ENCODE measurements around the gene OR2Y1. TPM values are rescaled to one million over a fixed set of nuclear protein-coding genes. Genes with fewer than 3 reads are reported as not detected.

OR2Y1 gene
- polyA plus RNA-seq, 1 donor from 2014 or later = not detected

GRCh38 chr5:180776376-180776775 is 36.5 kb upstream of the OR2Y1 start:
- TF ChIP-seq REST (IDR thresholded peaks at IDR 0.05; ENCODE audit: borderline replicate concordance) = no peak
- no peak for TF ChIP-seq EP300 (conservative IDR thresholded peaks at IDR 0.05; ENCODE audit: poor library complexity, severe bottlenecking)
- no peak for TF ChIP-seq RAD21 (conservative IDR thresholded peaks at IDR 0.05)
- TF ChIP-seq POLR2AphosphoS5 (IDR thresholded peaks at IDR 0.05) = no peak
- TF ChIP-seq SMC3 (conservative IDR thresholded peaks at IDR 0.05; ENCODE audit: poor library complexity) = no peak
- TF ChIP-seq MXI1 (conservative IDR thresholded peaks at IDR 0.05; ENCODE audit: poor library complexity, severe bottlenecking) = no peak
- TF ChIP-seq CTCF (IDR thresholded peaks at IDR 0.05; ENCODE audit: poor library complexity, severe bottlenecking) = no peak
- TF ChIP-seq TAF1 (IDR thresholded peaks at IDR 0.05; ENCODE audit: low read depth) = no peak
- no peak for TF ChIP-seq EZH2 (IDR thresholded peaks at IDR 0.05; ENCODE audit: borderline replicate concordance, insufficient read depth, low read length, poor library complexity, severe bottlenecking)
- H4K20me1 ChIP-seq (ENCODE audit: insufficient read depth) = no peaks in the 10 kb centered on the region
- H3K36me3 ChIP-seq (ENCODE audit: insufficient read depth, low read length) = no peaks in the 10 kb centered on the region

DNA sequence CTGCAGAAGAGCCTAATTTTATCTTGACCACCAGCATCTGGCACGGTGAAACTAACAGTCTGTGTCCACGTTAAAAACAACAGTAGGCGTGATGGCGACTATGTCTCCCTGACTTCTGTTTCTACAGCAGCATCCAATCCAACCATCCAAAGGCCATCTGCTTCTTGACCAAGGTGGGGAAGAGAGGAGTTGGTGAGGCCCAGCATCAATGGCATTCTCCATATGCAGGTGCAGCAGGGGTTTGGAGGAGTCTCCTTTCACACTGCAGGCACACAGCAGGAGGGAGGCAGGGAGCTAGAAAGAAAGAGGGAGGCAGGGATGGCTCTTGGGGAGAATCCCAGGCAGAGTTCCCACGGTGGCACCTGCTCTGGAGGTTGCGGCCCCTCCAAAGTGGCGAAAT is 35.8 kb upstream of the OR2Y1 start:
- Histone ChIP-seq H3K4me2 (ENCODE audit: low read length) (no peak overlapping the region), H3K36me3 (ENCODE audit: insufficient read depth, low read length) (no peaks in the 10 kb centered on the region), H3K27me3 (ENCODE audit: insufficient read depth, low read depth, low read length) (no peaks in the 10 kb centered on the region), H3F3A (ENCODE audit: insufficient read depth, low read length, poor library complexity, severe bottlenecking) (no peaks in the 10 kb centered on the region), H3K9me2 (ENCODE audit: insufficient read depth, low read length) (no peaks in the 10 kb centered on the region), H3K79me2 (replicated peaks; ENCODE audit: insufficient read depth, low read length) (no peaks in the 10 kb centered on the region), H2AFZ (ENCODE audit: low read depth, low read length) (no peak overlapping the region), H3K4me3 (ENCODE audit: low read length) (no peak overlapping the region), H3K27ac (ENCODE audit: low read length) (no peak overlapping the region), H3K9ac (ENCODE audit: low read length) (no peak overlapping the region), H4K20me1 (ENCODE audit: insufficient read depth) (no peaks in the 10 kb centered on the region), H3K9me3 (ENCODE audit: low read length) (no peaks in the 10 kb centered on the region)
- TF ChIP-seq MXI1 (conservative IDR thresholded peaks at IDR 0.05; ENCODE audit: poor library complexity, severe bottlenecking) = no peak
- TF ChIP-seq REST (IDR thresholded peaks at IDR 0.05; ENCODE audit: borderline replicate concordance) = no peak
- TF ChIP-seq POLR2AphosphoS5 (IDR thresholded peaks at IDR 0.05) = no peak
- TF ChIP-seq TAF1 (IDR thresholded peaks at IDR 0.05; ENCODE audit: low read depth) = no peak
- TF ChIP-seq SMC3 (conservative IDR thresholded peaks at IDR 0.05; ENCODE audit: poor library complexity) = no peak
- no peak for TF ChIP-seq RAD21 (conservative IDR thresholded peaks at IDR 0.05)
- no peak for TF ChIP-seq EP300 (conservative IDR thresholded peaks at IDR 0.05; ENCODE audit: poor library complexity, severe bottlenecking)
- TF ChIP-seq CTCF (IDR thresholded peaks at IDR 0.05; ENCODE audit: poor library complexity, severe bottlenecking) = no peak
- no peak for TF ChIP-seq EZH2 (IDR thresholded peaks at IDR 0.05; ENCODE audit: borderline replicate concordance, insufficient read depth, low read length, poor library complexity, severe bottlenecking)

More at GRCh38 chr5:180776376-180776775, 36.5 kb upstream of the OR2Y1 start:
- no peak overlapping the region for H3K9ac ChIP-seq (ENCODE audit: low read length)
- no peaks in the 10 kb centered on the region for H3K27me3 ChIP-seq (ENCODE audit: insufficient read depth, low read depth, low read length)
- no peak overlapping the region for H2AFZ ChIP-seq (ENCODE audit: low read depth, low read length)
- no peaks in the 10 kb centered on the region for H3K9me2 ChIP-seq (ENCODE audit: insufficient read depth, low read length)
- no peaks in the 10 kb centered on the region for H3K9me3 ChIP-seq (ENCODE audit: low read length)
- H3K4me2 ChIP-seq (ENCODE audit: low read length) = no peak overlapping the region
- H3K79me2 ChIP-seq (replicated peaks; ENCODE audit: insufficient read depth, low read length) = no peaks in the 10 kb centered on the region
- H3K4me3 ChIP-seq (ENCODE audit: low read length) = no peak overlapping the region
- no peak overlapping the region for H3K27ac ChIP-seq (ENCODE audit: low read length)
- H3F3A ChIP-seq (ENCODE audit: insufficient read depth, low read length, poor library complexity, severe bottlenecking) = no peaks in the 10 kb centered on the region

Data from neural cell (in vitro differentiated cells).